Heart left ventricle (tissue), 13 donors: ENCODE measurements around the gene DAPL1.

Source experiments
- POLR2A ChIP-seq, 2 donors: fragments of 450-650 bp; IDR thresholded peaks; one replicate each; pipeline ENCODE4 v1.6.1; 2017; ENCODE audit warnings: antibody characterized with exemption in 2 of 2, mild to moderate bottlenecking in 2 of 2, moderate library complexity in 2 of 2
- TF ChIP-seq, protein P1 (sequence below), 12 donors: fragments of 200-600 bp; sonication (generic) in 4 of 12; IDR thresholded peaks; one replicate each; pipeline versions ENCODE4 v1.5.0 to v1.8.0; 2018 to 2022; ENCODE audit warnings: antibody characterized with exemption in 12 of 12, mild to moderate bottlenecking in 5 of 12
- donor health status: ischemic (EF 13 %, LVEDD 7.1; RV severe dilation, severe dysfunction).
- donor health status: DM: no; HTN: yes; CAD: no.
- donor health status: DM: no; HTN: no; CAD: no.
- donor health status: ischemic (EF 25% LVEDD 6.9; RV normal size, moderate dysfunction).
- donor health status: ischemic (EF 25% LVEDD 5.7; RV mildly dilated, moderate dysfunction).
- donor health status: ischemic (EF 35%, LVEDD 5.7; RV mildly dilated, moderate dysfunction).
- donor health status: nonischemic (EF 11% LVEDD 7.7; RV severe dilation, severe dysfunction).
- donor health status: DM: yes; HTN: yes; CAD: no.
- donor health status: PGD.
- donor health status: ischemic (EF 29% LVEDD 5.4; RV normal size, mild dysfunction).
- donor health status: nonischemic (EF 23%, LVEDD 6.1; RV moderate dilation, normal function).

GRCh38 chr2:158818511-158818910, 23.4 kb downstream of the DAPL1 start:
- TF ChIP-seq POLR2A (IDR thresholded peaks at IDR 0.05): no peak
- TF ChIP-seq, protein P1, sequence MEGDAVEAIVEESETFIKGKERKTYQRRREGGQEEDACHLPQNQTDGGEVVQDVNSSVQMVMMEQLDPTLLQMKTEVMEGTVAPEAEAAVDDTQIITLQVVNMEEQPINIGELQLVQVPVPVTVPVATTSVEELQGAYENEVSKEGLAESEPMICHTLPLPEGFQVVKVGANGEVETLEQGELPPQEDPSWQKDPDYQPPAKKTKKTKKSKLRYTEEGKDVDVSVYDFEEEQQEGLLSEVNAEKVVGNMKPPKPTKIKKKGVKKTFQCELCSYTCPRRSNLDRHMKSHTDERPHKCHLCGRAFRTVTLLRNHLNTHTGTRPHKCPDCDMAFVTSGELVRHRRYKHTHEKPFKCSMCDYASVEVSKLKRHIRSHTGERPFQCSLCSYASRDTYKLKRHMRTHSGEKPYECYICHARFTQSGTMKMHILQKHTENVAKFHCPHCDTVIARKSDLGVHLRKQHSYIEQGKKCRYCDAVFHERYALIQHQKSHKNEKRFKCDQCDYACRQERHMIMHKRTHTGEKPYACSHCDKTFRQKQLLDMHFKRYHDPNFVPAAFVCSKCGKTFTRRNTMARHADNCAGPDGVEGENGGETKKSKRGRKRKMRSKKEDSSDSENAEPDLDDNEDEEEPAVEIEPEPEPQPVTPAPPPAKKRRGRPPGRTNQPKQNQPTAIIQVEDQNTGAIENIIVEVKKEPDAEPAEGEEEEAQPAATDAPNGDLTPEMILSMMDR (IDR thresholded peaks at IDR 0.05): no peak
